Activated naive CD8-positive, alpha-beta T cell treated with anti-CD3 and anti-CD28 coated beads, Interleukin-2, amount 10 ng/mL, durations not matched to agents 7 days and 5 days (primary cell): ENCODE results near the gene UQCC5. TPM values are rescaled to one million over a fixed set of nuclear protein-coding genes. Genes with fewer than 3 reads are reported as not detected.

Experiments
- ATAC-seq: fragments of 150-1000 bp; cut with Tn5 transposase; one replicate; pipeline ENCODE4 v1.10.0; 2021; ENCODE audit warnings: low read depth, moderate library complexity
- POLR2A ChIA-PET: fragments of 350-600 bp; sonication (Branson Sonifier 250); formaldehyde crosslinking; loops from one replicate; lab custom pipeline; 2021; ENCODE audit warnings: antibody characterized with exemption; lab: Charles Lee
- DNase-seq: peaks from one replicate; pipeline ENCODE4 v3.0.0; 2021
- H3K27ac Mint-ChIP-seq: one replicate; pipeline ENCODE4 v1.8.0; 2022; ENCODE audit warnings: mild to moderate bottlenecking, mixed read lengths
- H3K27me3 Mint-ChIP-seq: one replicate; pipeline ENCODE4 v1.8.0; 2022; ENCODE audit warnings: mild to moderate bottlenecking, moderate library complexity, mixed read lengths
- H3K36me3 Mint-ChIP-seq: one replicate; pipeline ENCODE4 v1.8.0; 2021; ENCODE audit warnings: mild to moderate bottlenecking, mixed read lengths
- H3K4me1 Mint-ChIP-seq: one replicate; pipeline ENCODE4 v1.8.0; 2021; ENCODE audit warnings: mixed read lengths
- H3K4me3 Mint-ChIP-seq: one replicate; pipeline ENCODE4 v1.8.0; 2022; ENCODE audit warnings: mild to moderate bottlenecking, moderate library complexity, mixed read lengths
- H3K9me3 Mint-ChIP-seq: one replicate; pipeline ENCODE4 v1.8.0; 2021; ENCODE audit warnings: mixed read lengths
- total RNA-seq, 2 experiments: library from RNA; stranded (reverse); gene quantifications; one replicate each; pipeline ENCODE4 v1.2.3, GENCODE V29; 2021

The UQCC5 gene
- total RNA-seq, result 10 to 100 TPM in 1 of 2 experiments, 1 to 10 TPM in 1; 8.5 to 12.8 TPM

GRCh38 chr3:52536369-52537164 lies at the start of gene UQCC5:
TSS of gene UQCC5 (plus strand) at chr3:52536605. CDS start at chr3:52536756, 151 bp downstream.
- Mint-ChIP-seq H3K9me3 (no peaks in the 10 kb centered on the region), H3K27ac (peak within 1 kb of the TSS; percentile 92), H3K4me3 (peak within 1 kb of the TSS; percentile 94), H3K27me3 (no peaks in the 10 kb centered on the region), H3K4me1 (peaks cover 33% of the 10 kb centered on the region), H3K36me3 (peaks cover 14% of the 10 kb centered on the region)
- ATAC-seq, result peak; percentile 94
- POLR2A ChIA-PET, result interaction anchor here (0.7 to 1.1 kb wide), 5 partner anchors 10 to 234 kb away, joined by 3 to 6 read pairs (median 4); partner anchors contain the start of genes NEK4 and TNNC1
- peak; percentile 96 for DNase-seq

- H3K27ac Mint-ChIP-seq, result no peak overlapping the region
Measured at GRCh38 chr3:52487050-52487787, 49.2 kb upstream of the UQCC5 start.

GRCh38 chr3:52487788-52488691 lies 48.4 kb upstream of the UQCC5 start:
- no peak for DNase-seq
- Mint-ChIP-seq H3K9me3 (no peaks in the 10 kb centered on the region), H3K36me3 (peaks cover 5% of the 10 kb centered on the region), H3K27me3 (no peaks in the 10 kb centered on the region), H3K4me1 (no peaks in the 10 kb centered on the region), H3K4me3 (no peak overlapping the region), H3K27ac (no peak overlapping the region)
- POLR2A ChIA-PET, result no interaction called here
- ATAC-seq, result no peak

More at GRCh38 chr3:52487050-52487787, 49.2 kb upstream of the UQCC5 start:
- Mint-ChIP-seq H3K36me3 (peaks cover 2% of the 10 kb centered on the region), H3K4me3 (no peak overlapping the region), H3K4me1 (no peaks in the 10 kb centered on the region), H3K9me3 (no peaks in the 10 kb centered on the region), H3K27me3 (no peaks in the 10 kb centered on the region)
- POLR2A ChIA-PET, result no interaction called here
- ATAC-seq (no peak), DNase-seq (no peak)

- Mint-ChIP-seq H3K27me3 (no peaks in the 10 kb centered on the region), H3K9me3 (no peaks in the 10 kb centered on the region)
- POLR2A ChIA-PET, result interaction anchor here (0.6 kb wide), 1 partner anchor 1943 kb away, joined by 6 read pairs; no protein-coding TSS in a partner anchor
Measured at GRCh38 chr3:52488746-52489145, 47.7 kb upstream of the UQCC5 start.

GRCh38 chr3:52489453-52489852 lies 47.0 kb upstream of the UQCC5 start:
- POLR2A ChIA-PET, result interaction anchor here (0.6 kb wide), 1 partner anchor 1944 kb away, joined by 6 read pairs; no protein-coding TSS in a partner anchor
- H3K4me3 Mint-ChIP-seq, result no peak overlapping the region
- DNase-seq (no peak), ATAC-seq (no peak)
- H3K4me1 Mint-ChIP-seq, result no peaks in the 10 kb centered on the region
- H3K27me3 Mint-ChIP-seq, result no peaks in the 10 kb centered on the region
- no peak overlapping the region for H3K27ac Mint-ChIP-seq
- peaks cover 5% of the 10 kb centered on the region for H3K36me3 Mint-ChIP-seq
- H3K9me3 Mint-ChIP-seq, result no peaks in the 10 kb centered on the region

More at GRCh38 chr3:52488746-52489145, 47.7 kb upstream of the UQCC5 start:
- no peaks in the 10 kb centered on the region for H3K4me1 Mint-ChIP-seq
- DNase-seq (no peak), ATAC-seq (no peak)
- peaks cover 5% of the 10 kb centered on the region for H3K36me3 Mint-ChIP-seq
- H3K27ac Mint-ChIP-seq, result no peak overlapping the region
- H3K4me3 Mint-ChIP-seq, result no peak overlapping the region

GRCh38 chr3:52490035-52490938 lies 46.1 kb upstream of the UQCC5 start:
- no peak overlapping the region for H3K4me3 Mint-ChIP-seq
- no peak for ATAC-seq
- no peak overlapping the region for H3K27ac Mint-ChIP-seq
- no peaks in the 10 kb centered on the region for H3K9me3 Mint-ChIP-seq
- H3K4me1 Mint-ChIP-seq, result no peaks in the 10 kb centered on the region
- no peak for DNase-seq
- H3K36me3 Mint-ChIP-seq, result peaks cover 5% of the 10 kb centered on the region
- no peaks in the 10 kb centered on the region for H3K27me3 Mint-ChIP-seq
- POLR2A ChIA-PET, result no interaction called here

GRCh38 chr3:52490939-52491526 lies 45.4 kb upstream of the UQCC5 start:
- ATAC-seq, result no peak

GRCh38 chr3:52492059-52492458 lies 44.3 kb upstream of the UQCC5 start:
- H3K27me3 Mint-ChIP-seq, result no peaks in the 10 kb centered on the region
- ATAC-seq, result no peak
- POLR2A ChIA-PET, result no interaction called here
- no peaks in the 10 kb centered on the region for H3K9me3 Mint-ChIP-seq
- DNase-seq, result no peak
- H3K4me1 Mint-ChIP-seq, result no peaks in the 10 kb centered on the region
- peaks cover 5% of the 10 kb centered on the region for H3K36me3 Mint-ChIP-seq
- H3K4me3 Mint-ChIP-seq, result no peak overlapping the region
- no peak overlapping the region for H3K27ac Mint-ChIP-seq

More at GRCh38 chr3:52490939-52491526, 45.4 kb upstream of the UQCC5 start:
- Mint-ChIP-seq H3K9me3 (no peaks in the 10 kb centered on the region), H3K36me3 (peaks cover 5% of the 10 kb centered on the region), H3K27ac (no peak overlapping the region), H3K4me1 (no peaks in the 10 kb centered on the region), H3K4me3 (no peak overlapping the region), H3K27me3 (no peaks in the 10 kb centered on the region)
- POLR2A ChIA-PET, result no interaction called here
- DNase-seq, result no peak

- Mint-ChIP-seq H3K4me1 (no peaks in the 10 kb centered on the region), H3K36me3 (peaks cover 4% of the 10 kb centered on the region), H3K27ac (no peak overlapping the region), H3K4me3 (no peak overlapping the region), H3K27me3 (no peaks in the 10 kb centered on the region), H3K9me3 (no peaks in the 10 kb centered on the region)
- ATAC-seq (no peak), DNase-seq (no peak)
- POLR2A ChIA-PET, result no interaction called here
Measured at GRCh38 chr3:52493232-52494017, 43.0 kb upstream of the UQCC5 start.

GRCh38 chr3:52494445-52494844 lies 42.0 kb upstream of the UQCC5 start:
- ATAC-seq (no peak), DNase-seq (no peak)
- Mint-ChIP-seq H3K9me3 (no peaks in the 10 kb centered on the region), H3K27me3 (no peaks in the 10 kb centered on the region), H3K4me3 (no peak overlapping the region), H3K36me3 (peaks cover 4% of the 10 kb centered on the region), H3K4me1 (no peaks in the 10 kb centered on the region), H3K27ac (no peak overlapping the region)
- POLR2A ChIA-PET, result no interaction called here

GRCh38 chr3:52494886-52495495 lies 41.4 kb upstream of the UQCC5 start, which contains the start of gene STAB1:
TSS of gene STAB1 (plus strand) at chr3:52495338. CDS start at chr3:52495414, 76 bp downstream.
- POLR2A ChIA-PET, result no interaction called here
- H3K27ac Mint-ChIP-seq, result no peak within 1 kb of the TSS
- no peaks in the 10 kb centered on the region for H3K4me1 Mint-ChIP-seq
- ATAC-seq (no peak), DNase-seq (no peak)
- no peaks in the 10 kb centered on the region for H3K9me3 Mint-ChIP-seq
- H3K27me3 Mint-ChIP-seq, result no peaks in the 10 kb centered on the region
- no peak within 1 kb of the TSS for H3K4me3 Mint-ChIP-seq
- peaks cover 4% of the 10 kb centered on the region for H3K36me3 Mint-ChIP-seq
